OCI-LY7 (cell line): ENCODE measurements around the gene PYCARD. TPM values are rescaled to one million over a fixed set of nuclear protein-coding genes. Genes with fewer than 3 reads are reported as not detected.

Experiments
- BruUV-seq: library from RNA; stranded (reverse); fragments of 400-500 nt; replicated peaks from 2 replicates; lab custom pipeline; 2021; lab: Mats Ljungman, UMichigan
- CTCF ChIA-PET: fragments of 300-600 bp; sonication (Branson Sonifier 250); formaldehyde crosslinking; loops from one replicate; lab custom pipeline; 2022; ENCODE audit warnings: antibody characterized with exemption; ENCODE audit not compliant: unreplicated experiment; lab: Charles Lee
- POLR2A ChIA-PET: fragments of 300-600 bp; sonication (Branson Sonifier 250); formaldehyde crosslinking; loops from one replicate; lab custom pipeline; 2022; ENCODE audit warnings: antibody characterized with exemption; lab: Charles Lee
- DNase-seq: peaks from one replicate; pipeline ENCODE4 v3.0.0-alpha.2; 2015; ENCODE audit warnings: low spot score
- H2AFZ ChIP-seq: fragments of 200-600 bp; sonication (generic), shearing (Covaris generic); 2 replicates; pipeline ENCODE4 v1.6.1; 2014; ENCODE audit warnings: mild to moderate bottlenecking, antibody characterized with exemption, low read length, moderate library complexity
- H3K27ac ChIP-seq: fragments of 200-600 bp; sonication (generic); 2 replicates; pipeline ENCODE4 v1.5.1; 2014; ENCODE audit warnings: mixed run types, low read depth, mild to moderate bottlenecking, moderate library complexity, low read length, inconsistent platforms; ENCODE audit not compliant: poor library complexity, severe bottlenecking
- H3K36me3 ChIP-seq: fragments of 200-600 bp; sonication (generic); 2 replicates; pipeline ENCODE4 v1.6.1; 2014; ENCODE audit warnings: mild to moderate bottlenecking, antibody characterized with exemption, low read length, moderate library complexity, mixed read lengths; ENCODE audit not compliant: insufficient read depth
- H3K4me1 ChIP-seq: fragments of 200-600 bp; sonication (generic); 2 replicates; pipeline ENCODE4 v1.5.1; 2014; ENCODE audit warnings: mild to moderate bottlenecking, low read length; ENCODE audit not compliant: insufficient read depth, poor library complexity, severe bottlenecking
- H3K4me2 ChIP-seq: fragments of 200-600 bp; sonication (generic); 2 replicates; pipeline ENCODE4 v1.6.1; 2014; ENCODE audit warnings: mild to moderate bottlenecking, low read length
- H3K4me3 ChIP-seq: fragments of 200-600 bp; sonication (generic); 2 replicates; pipeline ENCODE4 v1.5.1; 2014; ENCODE audit warnings: mild to moderate bottlenecking, low read depth, low read length; ENCODE audit not compliant: poor library complexity, severe bottlenecking
- H3K79me2 ChIP-seq: fragments of 200-600 bp; sonication (generic); 2 replicates; pipeline ENCODE4 v1.6.1; 2016; ENCODE audit warnings: low read depth, mild to moderate bottlenecking, low read length, moderate library complexity, mixed read lengths; ENCODE audit not compliant: insufficient read depth
- H3K9me2 ChIP-seq: fragments of 200-600 bp; sonication (generic); 2 replicates; pipeline ENCODE4 v1.6.1; 2016; ENCODE audit warnings: mild to moderate bottlenecking, low read length, mixed read lengths; ENCODE audit not compliant: insufficient read depth
- H3K9me3 ChIP-seq: fragments of 200-600 bp; sonication (generic); 2 replicates; pipeline ENCODE4 v1.6.1; 2014; ENCODE audit warnings: mild to moderate bottlenecking, mixed run types, low read length, mixed read lengths
- H4K20me1 ChIP-seq: fragments of 200-600 bp; sonication (generic); 2 replicates; pipeline ENCODE4 v1.6.1; 2014; ENCODE audit warnings: mild to moderate bottlenecking, antibody characterized with exemption, low read length, moderate library complexity, mixed read lengths; ENCODE audit not compliant: insufficient read depth
- CTCF ChIP-seq: fragments of 200-600 bp; sonication (generic); conservative IDR thresholded peaks from 2 replicates; pipeline ENCODE4 v1.5.1; 2014; ENCODE audit warnings: mild to moderate bottlenecking, antibody characterized with exemption, low read length, moderate library complexity, mixed read lengths
- EZH2phosphoT487 ChIP-seq: fragments of 200-600 bp; sonication (generic); IDR thresholded peaks from 2 replicates; pipeline ENCODE4 v1.6.1; 2018; ENCODE audit warnings: low read depth, borderline replicate concordance, mild to moderate bottlenecking, mixed run types, antibody characterized with exemption, low read length, moderate library complexity, mixed read lengths
- intact Hi-C: fragments of 100-400 bp; cut with micrococcal nuclease; formaldehyde crosslinking; loops from one replicate; pipeline ENCODE4 v1.10.0; 2022; ENCODE audit not compliant: unreplicated experiment
- total RNA-seq, 2 experiments: library from RNA; depleted of rRNA in 1 of 2; stranded (reverse); fragments of >200 nt in 1 of 2; shearing (Covaris generic) in 1 of 2; gene quantifications; 2 replicates each; pipeline ENCODE4 v1.2.3, GENCODE V29; 2014 to 2022

The PYCARD gene
- total RNA-seq, 2 experiments from 2014 or later = 5.5 to 14.8 TPM

- Histone ChIP-seq H4K20me1 (no peaks in the 10 kb centered on the region), H3K4me2 (no peak overlapping the region), H3K79me2 (no peaks in the 10 kb centered on the region), H3K4me3 (no peak overlapping the region), H3K9me2 (no peaks in the 10 kb centered on the region), H2AFZ (no peak overlapping the region), H3K27ac (no peak overlapping the region), H3K9me3 (no peaks in the 10 kb centered on the region), H3K36me3 (peaks cover 32% of the 10 kb centered on the region), H3K4me1 (peaks cover 46% of the 10 kb centered on the region)
- BruUV-seq = no TSS peak
- CTCF ChIA-PET = no interaction called here
- DNase-seq = no peak
- intact Hi-C loops = no loop called here
- TF ChIP-seq EZH2phosphoT487 (no peak), CTCF (no peak)
- POLR2A ChIA-PET = interaction anchor here (1.0 kb wide), 1 partner anchor 16 kb away, joined by 4 read pairs; no protein-coding TSS in a partner anchor
Observed at GRCh38 chr16:31199430-31200041, 3.0 kb downstream of the PYCARD start.

- H3K4me2 ChIP-seq = no peak overlapping the region
- H3K36me3 ChIP-seq = peaks cover 44% of the 10 kb centered on the region
- no peak overlapping the region for H3K4me3 ChIP-seq
- DNase-seq = no peak
- H2AFZ ChIP-seq = no peak overlapping the region
- ChIA-PET CTCF (no interaction called here), POLR2A (interaction anchor here (1.0 kb wide), 2 partner anchors 15 to 18 kb away, joined by 3 to 4 read pairs; partner anchors contain the start of gene PYDC1)
- H3K27ac ChIP-seq = no peak overlapping the region
- no peaks in the 10 kb centered on the region for H3K9me2 ChIP-seq
- H3K9me3 ChIP-seq = no peaks in the 10 kb centered on the region
- intact Hi-C loops = no loop called here
- TF ChIP-seq CTCF (no peak), EZH2phosphoT487 (no peak)
- H3K4me1 ChIP-seq = peaks cover 34% of the 10 kb centered on the region
- no peaks in the 10 kb centered on the region for H4K20me1 ChIP-seq
- BruUV-seq = no TSS peak
- no peaks in the 10 kb centered on the region for H3K79me2 ChIP-seq
Observed at GRCh38 chr16:31198207-31198882, 4.2 kb downstream of the PYCARD start.
